UCSD-AML1 (cell line): ENCODE measurements around the gene ELOVL3.

Source experiments
- DNase-seq: peaks from one replicate; lab custom pipeline; 2025; ENCODE audit not compliant: unreplicated experiment; lab: John Stamatoyannopoulos, UW

The ELOVL3 gene

GRCh38 chr10:102226542-102226870 lies 407 bp downstream of the ELOVL3 start:
- no peak for DNase-seq

DNA sequence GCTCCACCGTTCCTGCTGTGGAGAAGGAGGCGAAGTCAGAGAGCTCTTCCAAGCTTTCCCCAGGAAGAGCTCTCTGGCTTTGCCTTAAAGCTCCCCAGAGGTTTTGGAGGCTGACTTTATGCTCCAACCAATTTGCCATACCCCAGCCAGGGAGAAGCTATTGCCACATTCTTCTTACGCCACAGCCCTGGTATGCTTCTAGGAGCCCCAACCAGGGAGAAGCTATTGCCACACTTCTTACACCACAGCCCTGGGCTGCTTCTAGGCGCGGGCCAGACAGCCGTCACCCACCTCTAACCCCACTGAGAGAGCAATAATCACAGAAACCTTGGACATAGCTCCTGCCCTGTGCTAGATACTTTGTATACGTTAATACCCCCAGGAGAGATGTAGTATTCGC lies 951 bp downstream of the ELOVL3 start:
- DNase-seq: no peak

DNA sequence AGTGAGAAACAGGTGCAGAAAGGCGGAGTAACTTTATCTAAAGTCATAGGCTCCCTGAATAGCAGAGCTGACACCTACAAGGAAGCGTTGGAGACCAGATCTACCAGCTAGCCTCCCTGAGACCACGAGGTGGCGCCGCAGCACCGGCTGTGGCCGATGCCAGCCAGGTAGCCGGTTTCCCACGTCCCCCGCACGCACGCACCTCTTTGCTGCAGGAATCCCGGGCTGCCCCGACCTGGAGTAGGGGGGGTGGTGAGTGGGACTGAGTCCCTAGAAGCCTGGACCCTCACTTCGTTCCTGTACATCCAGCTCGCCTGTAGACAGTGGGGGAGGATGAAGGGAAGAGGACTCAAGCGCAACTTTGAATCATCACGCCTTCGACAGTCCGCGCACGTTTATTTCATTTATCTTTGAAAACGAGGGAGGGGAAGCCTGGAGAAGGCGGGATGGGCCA lies 3.7 kb downstream of the ELOVL3 start:
- peak; percentile 78 for DNase-seq

DNA sequence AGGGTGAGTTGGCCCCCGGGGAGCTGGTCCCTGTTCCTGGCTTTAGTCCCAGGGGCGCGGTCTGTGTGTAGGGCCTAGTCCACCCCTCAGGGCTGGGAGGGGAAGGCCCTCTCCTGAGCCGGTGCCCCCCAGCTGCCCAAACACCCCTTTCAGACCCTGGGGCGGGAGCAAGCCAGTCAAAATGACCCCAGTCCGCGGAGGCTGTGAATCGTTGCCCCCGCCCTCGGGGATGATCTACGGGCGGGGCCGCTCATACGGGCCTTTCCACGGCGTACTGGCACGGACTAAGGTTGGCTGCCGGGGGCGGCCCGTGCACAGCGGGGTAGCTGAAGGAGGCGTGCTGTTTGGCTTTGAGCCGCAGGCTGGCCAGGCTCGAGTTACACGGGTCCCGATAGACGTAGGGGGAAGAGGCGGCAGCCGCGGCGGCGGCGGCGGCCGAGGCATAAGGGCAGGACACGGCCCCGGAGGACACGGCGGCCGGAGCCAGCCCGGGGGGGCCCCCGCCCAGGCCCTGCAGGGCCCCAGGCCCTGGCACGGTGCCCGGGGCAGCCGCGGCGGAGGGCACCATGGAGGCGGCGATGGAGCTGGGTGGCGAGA lies 4.3 kb downstream of the ELOVL3 start:
- DNase-seq: no peak

- peak; percentile 29 for DNase-seq
Measured at GRCh38 chr10:102230861-102231356, 4.8 kb downstream of the ELOVL3 start.

- DNase-seq: peak; percentile 76
Measured at GRCh38 chr10:102231357-102232318, 5.5 kb downstream of the ELOVL3 start.

GRCh38 chr10:102233997-102234396 lies 7.9 kb downstream of the ELOVL3 start:
- DNase-seq: no peak

DNA sequence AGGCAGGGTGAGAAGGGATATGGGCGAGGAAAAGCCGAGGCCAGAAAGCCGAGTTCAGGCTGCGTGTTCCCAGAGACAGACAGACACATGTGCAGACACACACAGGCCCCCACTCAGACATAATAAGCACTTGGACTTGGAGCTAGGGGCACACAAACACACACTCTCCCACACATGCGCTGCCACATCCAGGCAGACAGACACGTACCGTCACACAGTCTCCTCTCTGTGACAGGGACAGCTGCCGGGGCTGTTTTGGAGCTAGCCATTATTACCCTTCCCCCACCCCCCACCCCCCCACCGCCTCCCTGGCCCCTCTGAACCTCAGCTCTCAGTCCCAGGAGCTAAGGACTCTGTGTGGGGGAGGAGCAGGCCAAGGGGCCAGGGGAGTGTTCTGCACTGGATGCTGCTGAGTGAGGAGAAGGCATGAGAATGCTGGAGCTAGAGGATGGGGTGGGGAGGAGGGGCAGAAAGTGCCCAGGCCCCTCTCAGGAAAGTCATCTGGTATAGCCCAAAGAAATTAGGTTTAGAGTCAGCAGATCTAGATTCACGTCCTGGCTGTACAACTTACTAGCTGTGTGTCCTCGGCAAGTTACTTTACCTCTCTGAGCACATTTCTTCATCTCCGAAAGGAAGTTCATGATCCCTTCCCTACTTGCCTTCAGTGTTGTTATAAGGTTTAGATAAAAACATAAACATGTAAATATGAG lies 8.9 kb downstream of the ELOVL3 start:
- no peak for DNase-seq

DNA sequence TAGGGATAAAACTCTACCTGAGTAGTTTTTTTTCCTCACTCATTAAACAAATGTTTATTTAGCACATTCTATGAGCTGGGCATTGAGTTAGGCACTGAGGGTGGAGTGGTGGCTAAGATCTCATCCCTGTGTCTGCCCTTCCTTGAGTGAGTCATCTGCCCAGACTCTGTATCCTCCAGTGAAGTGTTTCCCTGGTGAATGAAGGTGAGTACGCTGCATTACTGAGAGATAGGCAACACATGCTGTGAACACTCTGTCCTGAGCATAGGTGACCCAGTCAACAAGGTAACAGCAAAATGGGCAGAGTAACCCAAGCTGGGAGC lies 9.5 kb downstream of the ELOVL3 start:
- no peak for DNase-seq

DNA sequence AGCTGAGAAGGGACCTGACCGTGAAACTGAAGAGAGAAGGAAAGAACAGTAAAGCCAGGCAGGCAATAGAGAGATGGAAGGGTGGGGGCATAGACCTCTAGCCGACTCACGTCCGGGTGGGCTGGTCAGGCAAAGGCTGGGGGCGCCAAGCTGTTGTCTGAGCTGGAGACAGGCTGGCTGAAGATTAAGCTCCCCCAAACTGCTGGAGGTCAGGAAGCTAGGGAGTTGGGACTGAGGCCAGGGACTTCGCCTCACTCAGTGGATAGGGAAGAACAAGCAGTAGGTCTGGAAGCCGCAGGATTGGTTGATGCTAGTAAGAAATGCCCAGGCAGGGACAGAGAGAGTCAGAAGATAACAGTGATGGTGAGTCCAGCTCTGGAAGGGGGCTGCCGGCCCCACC lies 9.9 kb downstream of the ELOVL3 start:
- no peak for DNase-seq

DNA sequence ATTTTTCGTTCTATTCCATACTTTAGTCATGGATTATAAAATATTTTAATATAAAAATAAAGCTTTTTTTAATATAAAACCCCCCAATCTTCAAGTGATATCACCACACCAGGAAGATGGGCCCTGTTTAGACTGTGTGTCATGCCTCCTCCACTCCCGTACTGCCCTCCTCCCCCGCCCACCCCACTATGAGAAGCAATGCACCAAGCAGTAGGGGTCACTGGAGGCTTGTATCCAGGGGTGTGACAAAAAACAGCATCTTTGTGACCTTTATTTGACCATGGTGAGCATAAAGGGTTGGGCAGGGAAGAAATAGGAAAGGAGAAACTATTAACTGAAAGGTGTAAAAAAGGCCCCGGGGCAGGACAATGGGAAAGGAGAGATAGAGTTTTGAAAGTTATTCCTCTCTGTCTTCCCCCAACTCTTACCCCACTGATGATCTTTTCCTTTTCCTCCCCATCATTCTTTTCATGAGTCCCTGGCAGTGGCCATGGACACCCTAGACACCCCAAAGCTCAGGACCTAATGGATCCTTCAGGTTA lies 11.7 kb downstream of the ELOVL3 start:
- DNase-seq: no peak

- no peak for DNase-seq
Measured at GRCh38 chr10:102240467-102241031, 14.4 kb downstream of the ELOVL3 start.

GRCh38 chr10:102241032-102241443 lies 14.9 kb downstream of the ELOVL3 start:
- no peak for DNase-seq

DNA sequence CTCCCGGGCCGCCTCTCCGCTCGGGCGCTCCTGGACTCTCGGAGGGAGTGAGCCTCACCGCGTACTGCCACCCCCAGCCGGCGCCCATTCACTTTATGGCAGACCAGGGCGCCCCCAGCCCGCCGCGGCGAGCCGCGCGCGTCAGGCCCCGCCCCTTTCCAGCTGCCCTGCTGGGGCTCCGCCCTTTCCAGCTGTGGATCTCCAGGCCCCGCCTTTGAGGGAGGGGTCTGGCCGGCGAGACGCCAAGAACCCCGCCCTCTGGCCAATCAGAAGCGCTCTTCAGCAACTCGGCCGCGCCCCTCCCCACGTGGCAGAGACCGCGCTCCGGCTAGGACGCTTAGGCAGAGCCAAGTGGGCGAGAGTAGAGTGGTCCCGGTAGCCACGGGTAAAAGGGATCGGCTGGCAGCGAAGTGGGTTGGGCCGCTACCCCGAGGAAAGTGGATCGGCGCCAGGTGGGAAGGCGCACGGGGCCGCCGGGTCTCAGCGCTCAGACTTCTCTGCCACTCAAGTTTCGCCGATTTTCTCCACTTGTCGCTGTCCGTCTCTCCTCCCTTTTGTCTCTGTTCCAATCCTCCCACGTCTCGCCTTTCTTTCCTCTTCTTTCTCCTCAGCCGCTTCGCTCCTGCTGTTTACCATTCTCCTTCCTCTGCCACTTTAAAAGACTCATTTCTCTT lies 15.5 kb downstream of the ELOVL3 start, which contains the start of gene PITX3:
Gene PITX3 (minus strand): TSS at position 69 of the 674 bp plus-strand sequence. CDS start 9,432 bp downstream, outside the sequence.
- peak; percentile 94 for DNase-seq

GRCh38 chr10:102242118-102242485 lies 16.0 kb downstream of the ELOVL3 start:
- DNase-seq: no peak

DNA sequence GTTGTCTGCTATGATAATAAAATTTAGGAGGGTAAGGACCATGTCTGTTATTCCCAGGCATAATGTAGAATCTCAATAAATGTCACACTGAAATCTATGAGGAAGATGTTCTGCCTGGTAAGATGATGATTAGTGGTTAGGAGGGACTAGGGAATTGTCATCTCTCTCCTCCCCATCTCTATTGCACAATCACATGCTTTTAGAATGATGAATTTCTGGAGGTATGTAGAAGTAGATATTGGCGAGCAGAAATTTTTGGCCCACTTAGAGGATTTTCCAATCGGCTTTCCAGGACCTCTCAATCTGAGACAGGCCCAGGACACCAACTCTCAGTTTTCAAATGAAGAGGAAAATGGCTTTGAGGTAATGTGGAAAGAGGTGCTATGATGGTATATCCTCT lies 17.2 kb downstream of the ELOVL3 start:
- DNase-seq: no peak

DNA sequence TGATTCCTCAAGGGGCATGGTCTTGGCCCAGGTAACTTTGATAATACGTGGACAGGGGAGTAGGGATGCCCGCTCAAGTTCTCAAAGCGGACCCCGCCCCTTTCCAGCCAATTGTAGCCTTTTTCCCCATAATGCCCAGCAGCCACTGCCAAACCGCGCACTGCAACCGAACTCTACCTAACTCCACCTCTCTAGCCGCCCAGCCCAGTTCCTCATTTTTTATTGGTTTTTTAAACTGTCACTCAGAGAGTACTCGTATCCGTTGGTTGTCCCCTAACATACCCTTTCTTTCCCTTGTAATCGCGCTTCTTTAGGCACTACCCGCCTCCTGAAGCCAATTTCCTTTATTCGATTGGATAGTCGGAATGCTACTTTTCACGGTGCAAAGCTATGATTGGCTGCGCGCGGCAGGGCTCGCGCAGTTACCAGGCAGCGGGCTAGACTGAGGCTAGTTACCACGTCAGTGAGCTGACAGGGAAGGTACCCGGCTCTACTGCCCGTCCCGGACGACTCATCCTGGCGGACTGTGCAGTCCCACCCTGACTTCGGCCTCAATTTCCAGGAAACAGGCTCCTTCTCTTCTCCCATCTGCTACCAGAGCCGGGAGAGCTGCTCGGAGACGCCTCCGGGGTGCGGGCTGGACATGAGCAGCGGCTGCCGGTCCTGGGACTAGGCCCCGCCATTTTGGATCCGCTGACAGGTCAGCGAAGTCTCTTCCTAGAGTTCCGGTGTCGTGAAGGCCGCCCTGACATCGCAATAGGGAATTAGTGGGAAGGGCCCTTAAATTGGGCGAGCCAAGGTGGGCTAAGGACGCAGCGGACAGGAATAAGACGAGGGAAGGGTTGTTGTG lies 19.2 kb downstream of the ELOVL3 start, which contains the start of gene GBF1:
Gene GBF1 (plus strand): TSS at position 451 of the 850 bp plus-strand sequence. CDS start 13,407 bp downstream, outside the sequence.
- peak; percentile 94 for DNase-seq

- DNase-seq: no peak
Measured at GRCh38 chr10:102245932-102246251, 19.8 kb downstream of the ELOVL3 start.

GRCh38 chr10:102246261-102246660 lies 20.2 kb downstream of the ELOVL3 start:
- DNase-seq: no peak

- no peak for DNase-seq
Measured at GRCh38 chr10:102247734-102248133, 21.6 kb downstream of the ELOVL3 start.
